ENCODE measurements around the gene C9orf152. TPM values are rescaled to one million over a fixed set of nuclear protein-coding genes. Genes with fewer than 3 reads are reported as not detected.
"Not testable (repeated sequence)": the region's sequence is repeated elsewhere in the genome, so short reads cannot be mapped to it uniquely, and the experiment has no call there.

Gene C9orf152
- total and polyA plus RNA-seq, 4 donors = 0.08 to 0.29 (median 0.20) TPM; not detected in 1

DNA sequence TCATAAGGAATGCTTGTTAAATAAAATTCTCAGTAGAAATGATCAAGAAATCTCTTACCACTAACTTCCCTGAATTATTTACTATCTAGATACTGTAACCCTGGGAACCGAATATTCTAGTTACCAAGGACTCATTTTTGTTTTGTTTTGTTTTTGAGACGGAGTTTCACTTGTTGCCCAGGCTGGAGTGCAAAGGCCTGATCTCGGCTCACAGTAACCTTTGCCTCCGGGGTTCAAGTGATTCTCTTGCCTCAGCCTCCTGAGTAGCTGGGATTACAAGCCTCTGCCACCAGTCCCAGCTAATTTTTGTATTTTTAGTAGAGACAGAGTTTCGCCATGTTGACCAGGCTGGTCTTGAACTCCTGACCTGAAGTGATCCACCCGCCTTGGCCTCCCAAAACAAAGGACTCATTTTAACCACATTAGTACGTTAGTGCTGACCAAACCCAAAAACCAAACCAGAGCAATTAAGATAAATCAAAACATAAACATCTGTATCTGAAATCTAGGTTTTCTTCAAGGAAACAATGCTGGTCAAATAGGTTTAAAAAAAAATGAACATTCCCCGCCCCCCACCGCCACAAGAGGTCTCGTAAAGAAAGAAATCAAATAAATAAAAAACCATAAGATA, 44.7 kb upstream of the C9orf152 start:
- no peak overlapping the region for H3K4me3 ChIP-seq (ENCODE audit: low read depth in 1 of 3, low read length in 3 of 3)
- TF ChIP-seq RXRA (IDR thresholded peaks at IDR 0.05) = peak; percentile 49 to 58
- TF ChIP-seq ATF3 (IDR thresholded peaks at IDR 0.05) = no peak
- TF ChIP-seq ZBTB33 (IDR thresholded peaks at IDR 0.05) = no peak
- TF ChIP-seq FOXA1 (IDR thresholded peaks at IDR 0.05) = no peak
- peak; percentile 82 to 84 for TF ChIP-seq HNF4A (conservative IDR thresholded peaks at IDR 0.05)
- TF ChIP-seq, protein P1, sequence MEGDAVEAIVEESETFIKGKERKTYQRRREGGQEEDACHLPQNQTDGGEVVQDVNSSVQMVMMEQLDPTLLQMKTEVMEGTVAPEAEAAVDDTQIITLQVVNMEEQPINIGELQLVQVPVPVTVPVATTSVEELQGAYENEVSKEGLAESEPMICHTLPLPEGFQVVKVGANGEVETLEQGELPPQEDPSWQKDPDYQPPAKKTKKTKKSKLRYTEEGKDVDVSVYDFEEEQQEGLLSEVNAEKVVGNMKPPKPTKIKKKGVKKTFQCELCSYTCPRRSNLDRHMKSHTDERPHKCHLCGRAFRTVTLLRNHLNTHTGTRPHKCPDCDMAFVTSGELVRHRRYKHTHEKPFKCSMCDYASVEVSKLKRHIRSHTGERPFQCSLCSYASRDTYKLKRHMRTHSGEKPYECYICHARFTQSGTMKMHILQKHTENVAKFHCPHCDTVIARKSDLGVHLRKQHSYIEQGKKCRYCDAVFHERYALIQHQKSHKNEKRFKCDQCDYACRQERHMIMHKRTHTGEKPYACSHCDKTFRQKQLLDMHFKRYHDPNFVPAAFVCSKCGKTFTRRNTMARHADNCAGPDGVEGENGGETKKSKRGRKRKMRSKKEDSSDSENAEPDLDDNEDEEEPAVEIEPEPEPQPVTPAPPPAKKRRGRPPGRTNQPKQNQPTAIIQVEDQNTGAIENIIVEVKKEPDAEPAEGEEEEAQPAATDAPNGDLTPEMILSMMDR (IDR thresholded peaks at IDR 0.05; ENCODE audit: low read depth, low read length, missing input control) = no peak
- TF ChIP-seq RAD21 (IDR thresholded peaks at IDR 0.05) = no peak
- peak; percentile 34 for TF ChIP-seq HNF4G (IDR thresholded peaks at IDR 0.05)
- peak; percentile 47 for TF ChIP-seq SP1 (IDR thresholded peaks at IDR 0.05)
- TF ChIP-seq, protein P2, sequence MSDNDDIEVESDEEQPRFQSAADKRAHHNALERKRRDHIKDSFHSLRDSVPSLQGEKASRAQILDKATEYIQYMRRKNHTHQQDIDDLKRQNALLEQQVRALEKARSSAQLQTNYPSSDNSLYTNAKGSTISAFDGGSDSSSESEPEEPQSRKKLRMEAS (IDR thresholded peaks at IDR 0.05) = no peak
- TF ChIP-seq REST (IDR thresholded peaks at IDR 0.05) = no peak
- TF ChIP-seq YY1 (IDR thresholded peaks at IDR 0.05) = no peak
- H3K9ac ChIP-seq (ENCODE audit: low read depth in 1 of 2, low read length in 2 of 2) = no peak overlapping the region
- 57% methylated on average over 10 of the region's 10 CpGs for WGBS
- DNase-seq (ENCODE audit: low spot score) = no peak
- H3K36me3 ChIP-seq (ENCODE audit: control insufficient read depth in 4 of 4, insufficient read depth in 3 of 4, low read depth in 1 of 4, low read length in 3 of 4) = peaks cover 2 to 16% (median 8%) of the 10 kb centered on the region in 4 donors
- H3K9me3 ChIP-seq (ENCODE audit: control insufficient read depth in 4 of 4, low read length in 3 of 4) = no peaks in the 10 kb centered on the region
- peaks cover 0 to 33% (median 14%) of the 10 kb centered on the region in 4 donors for H3K4me1 ChIP-seq (ENCODE audit: control insufficient read depth in 4 of 4, insufficient read depth in 4 of 4, low read length in 3 of 4)
- H3K27me3 ChIP-seq (ENCODE audit: control insufficient read depth in 4 of 4, insufficient read depth in 4 of 4, low read length in 3 of 4) = no peaks in the 10 kb centered on the region
- peak overlapping the region in 1 of 2 donors; percentile 53 for H3K27ac ChIP-seq (ENCODE audit: low read depth in 1 of 2, low read length in 2 of 2)

DNA sequence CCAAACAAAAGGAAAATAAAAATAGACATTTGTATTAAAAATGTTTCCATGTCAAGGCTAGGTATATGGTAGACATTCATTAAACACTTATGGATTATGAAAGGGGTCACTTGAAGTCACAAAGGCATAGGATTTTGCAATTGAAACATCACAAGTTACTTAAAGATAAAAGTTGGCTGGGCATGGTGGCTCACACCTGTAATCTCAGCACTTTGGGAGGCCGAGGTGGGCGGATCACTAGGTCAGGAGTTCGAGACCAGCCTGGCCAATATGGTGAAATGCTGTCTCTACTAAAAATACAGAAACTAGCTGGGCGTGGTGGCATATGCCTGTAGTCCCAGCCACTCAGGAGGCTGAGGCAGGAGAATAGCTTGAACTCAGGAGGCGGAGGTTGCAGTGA, 43.8 kb upstream of the C9orf152 start:
- H3K4me1 ChIP-seq (ENCODE audit: control insufficient read depth in 4 of 4, insufficient read depth in 4 of 4, low read length in 3 of 4) = peaks cover 0 to 26% (median 10%) of the 10 kb centered on the region in 4 donors

More for the DNA sequence above, 43.8 kb upstream of the C9orf152 start:
- peak overlapping the region in 1 of 2 donors; percentile 53 for H3K27ac ChIP-seq (ENCODE audit: low read depth in 1 of 2, low read length in 2 of 2)
- 93% methylated on average over 5 of the region's 5 CpGs for WGBS
- H3K4me3 ChIP-seq (ENCODE audit: low read depth in 1 of 3, low read length in 3 of 3); H3K27me3 ChIP-seq (ENCODE audit: control insufficient read depth in 4 of 4, insufficient read depth in 4 of 4, low read length in 3 of 4); H3K9me3 ChIP-seq (ENCODE audit: control insufficient read depth in 4 of 4, low read length in 3 of 4); H3K9ac ChIP-seq (ENCODE audit: low read depth in 1 of 2, low read length in 2 of 2); DNase-seq (ENCODE audit: low spot score): not testable (repeated sequence)
- peaks cover 2 to 20% (median 9%) of the 10 kb centered on the region in 4 donors for H3K36me3 ChIP-seq (ENCODE audit: control insufficient read depth in 4 of 4, insufficient read depth in 3 of 4, low read depth in 1 of 4, low read length in 3 of 4)
